Muscle layer of colon (tissue), 2 donors: ENCODE measurements around the gene KSR2.
"Not testable (repeated sequence)": the region's sequence is repeated elsewhere in the genome, so short reads cannot be mapped to it uniquely, and the experiment has no call there.

Source experiments
- H3K27ac ChIP-seq: one replicate; pipeline ENCODE4 v1.7.0; 2013; ENCODE audit warnings: low read depth, mild to moderate bottlenecking, low read length, moderate library complexity
- H3K27me3 ChIP-seq, 2 donors: one replicate each; pipeline ENCODE4 v1.7.0; 2013; ENCODE audit warnings: low read length in 2 of 2, mild to moderate bottlenecking in 2 of 2; ENCODE audit not compliant: insufficient read depth in 2 of 2, control insufficient read depth in 1 of 2
- H3K36me3 ChIP-seq: one replicate; pipeline ENCODE4 v1.7.0; 2013; ENCODE audit warnings: mild to moderate bottlenecking, low read length; ENCODE audit not compliant: insufficient read depth
- H3K4me1 ChIP-seq: one replicate; pipeline ENCODE4 v1.7.0; 2013; ENCODE audit warnings: mild to moderate bottlenecking, low read length; ENCODE audit not compliant: insufficient read depth
- H3K4me3 ChIP-seq, 2 donors: one replicate each; pipeline ENCODE4 v1.7.0; 2013; ENCODE audit warnings: low read length in 2 of 2, low read depth in 1 of 2, mild to moderate bottlenecking in 1 of 2, moderate library complexity in 1 of 2
- H3K9ac ChIP-seq: one replicate; pipeline ENCODE4 v1.7.0; 2013; ENCODE audit warnings: low read length
- H3K9me3 ChIP-seq: one replicate; pipeline ENCODE4 v1.7.0; 2013; ENCODE audit warnings: mild to moderate bottlenecking, low read length
- donor health status: abdominal sarcoma.
- donor health status: Adenocarcinoma of cecum.

Gene KSR2

GRCh38 chr12:117889098-117889497 lies 79.7 kb downstream of the KSR2 start:
- Histone ChIP-seq H3K9ac (no peak overlapping the region), H3K36me3 (no peaks in the 10 kb centered on the region), H3K27ac (no peak overlapping the region), H3K27me3 (no peaks in the 10 kb centered on the region), H3K4me1 (no peaks in the 10 kb centered on the region), H3K4me3 (no peak overlapping the region), H3K9me3 (no peaks in the 10 kb centered on the region)

GRCh38 chr12:117885211-117885610 lies 83.6 kb downstream of the KSR2 start:
- Histone ChIP-seq H3K4me3 (no peak overlapping the region), H3K4me1 (no peaks in the 10 kb centered on the region)

GRCh38 chr12:117884161-117884560 lies 84.6 kb downstream of the KSR2 start:
- Histone ChIP-seq H3K4me1 (no peaks in the 10 kb centered on the region), H3K9ac (no peak overlapping the region), H3K4me3 (no peak overlapping the region), H3K36me3 (no peaks in the 10 kb centered on the region), H3K27ac (no peak overlapping the region), H3K9me3 (no peaks in the 10 kb centered on the region), H3K27me3 (no peaks in the 10 kb centered on the region)

More at GRCh38 chr12:117885211-117885610, 83.6 kb downstream of the KSR2 start:
- Histone ChIP-seq H3K36me3 (no peaks in the 10 kb centered on the region), H3K27me3 (no peaks in the 10 kb centered on the region), H3K27ac (no peak overlapping the region), H3K9ac (no peak overlapping the region), H3K9me3 (no peaks in the 10 kb centered on the region)

GRCh38 chr12:117882603-117883184 lies 86.1 kb downstream of the KSR2 start:
- no peak overlapping the region for H3K4me3 ChIP-seq
- no peaks in the 10 kb centered on the region for H3K4me1 ChIP-seq
- H3K9ac ChIP-seq = no peak overlapping the region
- H3K9me3 ChIP-seq = no peaks in the 10 kb centered on the region
- H3K27me3 ChIP-seq = peaks cover 0 to 8% of the 10 kb centered on the region in 2 donors
- H3K27ac ChIP-seq = no peak overlapping the region
- no peaks in the 10 kb centered on the region for H3K36me3 ChIP-seq

- no peak overlapping the region for H3K9ac ChIP-seq
- no peaks in the 10 kb centered on the region for H3K36me3 ChIP-seq
- H3K27ac ChIP-seq = no peak overlapping the region
- peaks cover 0 to 10% of the 10 kb centered on the region in 2 donors for H3K27me3 ChIP-seq
- H3K4me1 ChIP-seq = no peaks in the 10 kb centered on the region
- no peaks in the 10 kb centered on the region for H3K9me3 ChIP-seq
- no peak overlapping the region for H3K4me3 ChIP-seq
These were observed 86.6 kb downstream of the KSR2 start for GRCh38 chr12:117882181-117882580.

GRCh38 chr12:117881517-117881916 lies 87.3 kb downstream of the KSR2 start:
- no peak overlapping the region for H3K4me3 ChIP-seq
- no peak overlapping the region for H3K9ac ChIP-seq
- peaks cover 0 to 10% of the 10 kb centered on the region in 2 donors for H3K27me3 ChIP-seq
- H3K36me3 ChIP-seq = no peaks in the 10 kb centered on the region
- H3K4me1 ChIP-seq = no peaks in the 10 kb centered on the region
- H3K9me3 ChIP-seq = no peaks in the 10 kb centered on the region
- no peak overlapping the region for H3K27ac ChIP-seq

- no peak overlapping the region for H3K27ac ChIP-seq
- H3K9me3 ChIP-seq = no peaks in the 10 kb centered on the region
- peaks cover 0 to 22% of the 10 kb centered on the region in 2 donors for H3K27me3 ChIP-seq
- no peaks in the 10 kb centered on the region for H3K4me1 ChIP-seq
- no peaks in the 10 kb centered on the region for H3K36me3 ChIP-seq
- no peak overlapping the region for H3K4me3 ChIP-seq
- no peak overlapping the region for H3K9ac ChIP-seq
These were observed 90.2 kb downstream of the KSR2 start for GRCh38 chr12:117878605-117879004.

GRCh38 chr12:117876436-117876816 lies 92.4 kb downstream of the KSR2 start:
- Histone ChIP-seq H3K4me3 (no peak overlapping the region), H3K27ac (no peak overlapping the region), H3K27me3 (peaks cover 0 to 22% of the 10 kb centered on the region in 2 donors), H3K4me1 (no peaks in the 10 kb centered on the region), H3K9ac (no peak overlapping the region), H3K9me3 (no peaks in the 10 kb centered on the region), H3K36me3 (no peaks in the 10 kb centered on the region)

GRCh38 chr12:117875744-117876435 lies 92.9 kb downstream of the KSR2 start:
- H3K9ac ChIP-seq = no peak overlapping the region
- H3K4me1 ChIP-seq = no peaks in the 10 kb centered on the region
- H3K27ac ChIP-seq = no peak overlapping the region
- H3K27me3 ChIP-seq = peaks cover 0 to 22% of the 10 kb centered on the region in 2 donors
- H3K4me3 ChIP-seq = no peak overlapping the region
- H3K36me3 ChIP-seq = no peaks in the 10 kb centered on the region
- H3K9me3 ChIP-seq = no peaks in the 10 kb centered on the region

GRCh38 chr12:117874842-117875434 lies 93.9 kb downstream of the KSR2 start:
- Histone ChIP-seq H3K27ac (no peak overlapping the region), H3K9me3 (no peaks in the 10 kb centered on the region), H3K27me3 (peaks cover 0 to 22% of the 10 kb centered on the region in 2 donors), H3K9ac (no peak overlapping the region), H3K4me3 (no peak overlapping the region), H3K4me1 (no peaks in the 10 kb centered on the region), H3K36me3 (no peaks in the 10 kb centered on the region)

- not testable (repeated sequence) for H3K9ac ChIP-seq, H3K36me3 ChIP-seq, H3K9me3 ChIP-seq, H3K4me1 ChIP-seq, H3K4me3 ChIP-seq, H3K27ac ChIP-seq
- peaks cover 0 to 22% of the 10 kb centered on the region in 2 donors for H3K27me3 ChIP-seq
These were observed 94.6 kb downstream of the KSR2 start for GRCh38 chr12:117874198-117874597.
